ENCODE data around the gene MAPK4. TPM values are rescaled to one million over a fixed set of nuclear protein-coding genes. Genes with fewer than 3 reads are reported as not detected.
"Not testable (repeated sequence)": the region's sequence is repeated elsewhere in the genome, so short reads cannot be mapped to it uniquely, and the experiment has no call there.

Gene MAPK4
- polyA plus RNA-seq, 1 experiment: not detected

- ChIA-PET CTCF (no interaction called here), POLR2A (no interaction called here)
- no peak overlapping the region for H3K27ac ChIP-seq (ENCODE audit: low read depth, low read length)
- no peaks in the 10 kb centered on the region for H3K27me3 ChIP-seq (ENCODE audit: control insufficient read depth, insufficient read depth, low read length)
- DNase-seq (ENCODE audit: low read depth, low spot score): no peak
- no peaks in the 10 kb centered on the region for H3K9me3 ChIP-seq (ENCODE audit: control insufficient read depth, insufficient read depth, low read length)
- no peak overlapping the region for H3K4me3 ChIP-seq (ENCODE audit: low read depth, low read length)
- TF ChIP-seq CTCF (IDR thresholded peaks at IDR 0.05; ENCODE audit: low read depth, low read length): no peak
Measured at GRCh38 chr18:50528806-50529205, 31.1 kb upstream of the MAPK4 start.

GRCh38 chr18:50533822-50534221 lies 26.1 kb upstream of the MAPK4 start:
- DNase-seq (ENCODE audit: low read depth, low spot score); POLR2A ChIA-PET; H3K27me3 ChIP-seq (ENCODE audit: control insufficient read depth, insufficient read depth, low read length); H3K4me3 ChIP-seq (ENCODE audit: low read depth, low read length); CTCF ChIA-PET; H3K9me3 ChIP-seq (ENCODE audit: control insufficient read depth, insufficient read depth, low read length); H3K27ac ChIP-seq (ENCODE audit: low read depth, low read length): not testable (repeated sequence)

GRCh38 chr18:50544476-50544875 lies 15.4 kb upstream of the MAPK4 start:
- DNase-seq (ENCODE audit: low read depth, low spot score); POLR2A ChIA-PET; H3K27me3 ChIP-seq (ENCODE audit: control insufficient read depth, insufficient read depth, low read length); H3K9me3 ChIP-seq (ENCODE audit: control insufficient read depth, insufficient read depth, low read length); CTCF ChIA-PET; H3K27ac ChIP-seq (ENCODE audit: low read depth, low read length); H3K4me3 ChIP-seq (ENCODE audit: low read depth, low read length): not testable (repeated sequence)

GRCh38 chr18:50545936-50546335 lies 14.0 kb upstream of the MAPK4 start:
- CTCF ChIA-PET: no interaction called here
- Histone ChIP-seq H3K27me3 (ENCODE audit: control insufficient read depth, insufficient read depth, low read length) (no peaks in the 10 kb centered on the region), H3K9me3 (ENCODE audit: control insufficient read depth, insufficient read depth, low read length) (no peaks in the 10 kb centered on the region), H3K4me3 (ENCODE audit: low read depth, low read length) (no peak overlapping the region), H3K27ac (ENCODE audit: low read depth, low read length) (no peak overlapping the region)
- POLR2A ChIA-PET: no interaction called here
- DNase-seq (ENCODE audit: low read depth, low spot score): no peak
- no peak for TF ChIP-seq CTCF (IDR thresholded peaks at IDR 0.05; ENCODE audit: low read depth, low read length)

- CTCF ChIA-PET: no interaction called here
- TF ChIP-seq CTCF (IDR thresholded peaks at IDR 0.05; ENCODE audit: low read depth, low read length): no peak
Measured at GRCh38 chr18:50548160-50548559, 11.7 kb upstream of the MAPK4 start.

GRCh38 chr18:50551651-50552050 lies 8.2 kb upstream of the MAPK4 start:
- DNase-seq (ENCODE audit: low read depth, low spot score); CTCF ChIA-PET; POLR2A ChIA-PET; H3K9me3 ChIP-seq (ENCODE audit: control insufficient read depth, insufficient read depth, low read length); H3K27ac ChIP-seq (ENCODE audit: low read depth, low read length); H3K4me3 ChIP-seq (ENCODE audit: low read depth, low read length); H3K27me3 ChIP-seq (ENCODE audit: control insufficient read depth, insufficient read depth, low read length): not testable (repeated sequence)

More at GRCh38 chr18:50548160-50548559, 11.7 kb upstream of the MAPK4 start:
- no peaks in the 10 kb centered on the region for H3K9me3 ChIP-seq (ENCODE audit: control insufficient read depth, insufficient read depth, low read length)
- no peak overlapping the region for H3K27ac ChIP-seq (ENCODE audit: low read depth, low read length)
- H3K27me3 ChIP-seq (ENCODE audit: control insufficient read depth, insufficient read depth, low read length): no peaks in the 10 kb centered on the region
- DNase-seq (ENCODE audit: low read depth, low spot score): no peak
- POLR2A ChIA-PET: no interaction called here
- no peak overlapping the region for H3K4me3 ChIP-seq (ENCODE audit: low read depth, low read length)

- POLR2A ChIA-PET: no interaction called here
- peaks cover 4% of the 10 kb centered on the region; the same call in 1 of the 2 replicates for H3K9me3 ChIP-seq (ENCODE audit: control insufficient read depth, insufficient read depth, low read length)
- no peak overlapping the region for H3K27ac ChIP-seq (ENCODE audit: low read depth, low read length)
- peaks cover 37% of the 10 kb centered on the region for H3K27me3 ChIP-seq (ENCODE audit: control insufficient read depth, insufficient read depth, low read length)
- CTCF ChIA-PET: no interaction called here
- DNase-seq (ENCODE audit: low read depth, low spot score): no peak
- TF ChIP-seq CTCF (IDR thresholded peaks at IDR 0.05; ENCODE audit: low read depth, low read length): no peak
- no peak overlapping the region for H3K4me3 ChIP-seq (ENCODE audit: low read depth, low read length)
Measured at GRCh38 chr18:50558157-50558556, 1.7 kb upstream of the MAPK4 start.
